ENCODE data around the gene ZNF575.
A peak's percentile ranks its signal among the peaks of the same experiment; 100 is the strongest.

The ZNF575 gene

DNA sequence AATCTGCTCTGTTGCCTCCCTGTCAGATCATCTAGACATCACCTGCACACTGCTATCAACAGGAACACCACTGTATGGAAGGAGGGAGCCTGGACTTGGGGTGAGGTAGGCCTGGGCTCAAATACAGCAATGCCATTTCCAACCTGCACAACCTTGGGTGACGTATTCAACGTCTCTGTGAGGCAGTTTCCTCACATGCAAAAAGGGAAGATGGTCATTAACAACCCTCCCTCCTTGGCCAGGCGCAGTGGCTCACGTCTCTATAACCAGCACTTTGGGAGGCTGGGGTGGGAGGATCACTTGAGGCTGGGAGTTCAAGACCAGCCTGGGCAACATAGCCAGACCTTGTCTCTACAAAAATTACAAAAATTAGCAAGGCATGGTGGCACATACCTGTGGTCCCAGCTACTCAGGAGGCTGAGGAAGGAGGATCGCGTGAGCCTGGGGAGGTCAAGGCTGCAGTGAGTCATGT lies 29.3 kb downstream of the ZNF575 start:
- ChIA-PET POLR2A (no interaction called here), CTCF (interaction anchor here (0.6 to 1.7 kb wide), 4 partner anchors 32 to 115 kb away, joined by 3 to 9 read pairs (median 4); no protein-coding TSS in a partner anchor)
- Histone ChIP-seq H3K4me1 (ENCODE audit: control insufficient read depth, insufficient read depth, low read length) (peaks cover 2% of the 10 kb centered on the region; the same call in 1 of the 2 replicates), H3K36me3 (ENCODE audit: control insufficient read depth in 2 of 2, insufficient read depth in 1 of 2, low read length in 2 of 2) (peaks cover 49 to 88% of the 10 kb centered on the region in 2 experiments), H3K4me3 (ENCODE audit: low read depth, low read length) (no peak overlapping the region), H3K27ac (ENCODE audit: extremely low read depth, low read depth, low read length) (0 out of 2 replicates have a peak overlapping the region, but pooled peaks have one; percentile 4), H3K9me3 (ENCODE audit: control insufficient read depth, insufficient read depth, low read depth, low read length) (no peaks in the 10 kb centered on the region; the same call in 1 of the 2 replicates)
- TF ChIP-seq ZSCAN30 (tag by site-specific recombination; IDR thresholded peaks at IDR 0.05) (no peak), GLIS1 (tag by site-specific recombination; IDR thresholded peaks at IDR 0.05) (no peak), ZNF138 (tag by site-specific recombination; IDR thresholded peaks at IDR 0.05; ENCODE audit: borderline replicate concordance) (no peak), ZNF701 (tag by site-specific recombination; IDR thresholded peaks at IDR 0.05) (no peak)
- TF ChIP-seq, protein P1, sequence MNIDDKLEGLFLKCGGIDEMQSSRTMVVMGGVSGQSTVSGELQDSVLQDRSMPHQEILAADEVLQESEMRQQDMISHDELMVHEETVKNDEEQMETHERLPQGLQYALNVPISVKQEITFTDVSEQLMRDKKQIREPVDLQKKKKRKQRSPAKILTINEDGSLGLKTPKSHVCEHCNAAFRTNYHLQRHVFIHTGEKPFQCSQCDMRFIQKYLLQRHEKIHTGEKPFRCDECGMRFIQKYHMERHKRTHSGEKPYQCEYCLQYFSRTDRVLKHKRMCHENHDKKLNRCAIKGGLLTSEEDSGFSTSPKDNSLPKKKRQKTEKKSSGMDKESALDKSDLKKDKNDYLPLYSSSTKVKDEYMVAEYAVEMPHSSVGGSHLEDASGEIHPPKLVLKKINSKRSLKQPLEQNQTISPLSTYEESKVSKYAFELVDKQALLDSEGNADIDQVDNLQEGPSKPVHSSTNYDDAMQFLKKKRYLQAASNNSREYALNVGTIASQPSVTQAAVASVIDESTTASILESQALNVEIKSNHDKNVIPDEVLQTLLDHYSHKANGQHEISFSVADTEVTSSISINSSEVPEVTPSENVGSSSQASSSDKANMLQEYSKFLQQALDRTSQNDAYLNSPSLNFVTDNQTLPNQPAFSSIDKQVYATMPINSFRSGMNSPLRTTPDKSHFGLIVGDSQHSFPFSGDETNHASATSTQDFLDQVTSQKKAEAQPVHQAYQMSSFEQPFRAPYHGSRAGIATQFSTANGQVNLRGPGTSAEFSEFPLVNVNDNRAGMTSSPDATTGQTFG (tag by site-specific recombination; IDR thresholded peaks at IDR 0.05; ENCODE audit: borderline replicate concordance), result peak; percentile 37; the same call in 1 of the 2 replicates

GRCh38 chr19:43562698-43563241 lies 29.8 kb downstream of the ZNF575 start:
- no peaks in the 10 kb centered on the region; the same call in 1 of the 2 replicates for H3K9me3 ChIP-seq (ENCODE audit: control insufficient read depth, insufficient read depth, low read depth, low read length)
- H3K4me3 ChIP-seq (ENCODE audit: low read depth, low read length), result no peak overlapping the region
- peaks cover 2% of the 10 kb centered on the region; the same call in 1 of the 2 replicates for H3K4me1 ChIP-seq (ENCODE audit: control insufficient read depth, insufficient read depth, low read length)
- TF ChIP-seq ZNF157 (tag by site-specific recombination; IDR thresholded peaks at IDR 0.05), result no peak
- TF ChIP-seq ZBTB26 (tag by site-specific recombination; optimal IDR thresholded peaks at IDR 0.05), result peak; percentile 4
- no peak for TF ChIP-seq ZNF311 (tag by site-specific recombination; IDR thresholded peaks at IDR 0.05; ENCODE audit: borderline replicate concordance)
- no peak for TF ChIP-seq ZNF530 (tag by site-specific recombination; IDR thresholded peaks at IDR 0.05; ENCODE audit: low read depth)
- no peak for TF ChIP-seq GLIS2 (tag by site-specific recombination; IDR thresholded peaks at IDR 0.05)
- peak; percentile 56 for TF ChIP-seq SP7 (tag by site-specific recombination; IDR thresholded peaks at IDR 0.05)
- TF ChIP-seq GLIS1 (tag by site-specific recombination; IDR thresholded peaks at IDR 0.05), result peak; percentile 26; the same call in 1 of the 2 replicates
- no peak for TF ChIP-seq EGR2 (tag by site-specific recombination; IDR thresholded peaks at IDR 0.05; ENCODE audit: low read depth)
- peak; percentile 63 for TF ChIP-seq ZIC2 (tag by site-specific recombination; IDR thresholded peaks at IDR 0.05)
- peak; percentile 89 for TF ChIP-seq ZNF600 (tag by site-specific recombination; IDR thresholded peaks at IDR 0.05)
- TF ChIP-seq, protein P2, sequence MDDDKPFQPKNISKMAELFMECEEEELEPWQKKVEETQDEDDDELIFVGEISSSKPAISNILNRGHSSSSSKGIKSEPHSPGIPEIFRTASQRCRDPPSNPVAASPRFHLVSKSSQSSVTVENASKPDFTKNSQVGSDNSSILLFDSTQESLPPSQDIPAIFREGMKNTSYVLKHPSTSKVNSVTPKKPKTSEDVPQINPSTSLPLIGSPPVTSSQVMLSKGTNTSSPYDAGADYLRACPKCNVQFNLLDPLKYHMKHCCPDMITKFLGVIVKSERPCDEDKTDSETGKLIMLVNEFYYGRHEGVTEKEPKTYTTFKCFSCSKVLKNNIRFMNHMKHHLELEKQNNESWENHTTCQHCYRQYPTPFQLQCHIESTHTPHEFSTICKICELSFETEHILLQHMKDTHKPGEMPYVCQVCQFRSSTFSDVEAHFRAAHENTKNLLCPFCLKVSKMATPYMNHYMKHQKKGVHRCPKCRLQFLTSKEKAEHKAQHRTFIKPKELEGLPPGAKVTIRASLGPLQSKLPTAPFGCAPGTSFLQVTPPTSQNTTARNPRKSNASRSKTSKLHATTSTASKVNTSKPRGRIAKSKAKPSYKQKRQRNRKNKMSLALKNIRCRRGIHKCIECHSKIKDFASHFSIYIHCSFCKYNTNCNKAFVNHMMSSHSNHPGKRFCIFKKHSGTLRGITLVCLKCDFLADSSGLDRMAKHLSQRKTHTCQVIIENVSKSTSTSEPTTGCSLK (tag by site-specific recombination; IDR thresholded peaks at IDR 0.05), result no peak
- 0 out of 2 replicates have a peak, but pooled peaks have one; percentile 18 for TF ChIP-seq ZBTB17 (tag by site-specific recombination; IDR thresholded peaks at IDR 0.05)
- TF ChIP-seq OVOL3 (tag by site-specific recombination; IDR thresholded peaks at IDR 0.05), result no peak
- no peak for TF ChIP-seq ZNF292 (tag by site-specific recombination; IDR thresholded peaks at IDR 0.05; ENCODE audit: borderline replicate concordance, low read depth)
- TF ChIP-seq ZNF529 (tag by site-specific recombination; IDR thresholded peaks at IDR 0.05; ENCODE audit: insufficient replicate concordance), result no peak
- TF ChIP-seq FEZF1 (tag by site-specific recombination; IDR thresholded peaks at IDR 0.05), result 0 out of 2 replicates have a peak, but pooled peaks have one; percentile 16
- peak; percentile 43; the same call in 1 of the 2 replicates for TF ChIP-seq ZFHX2 (tag by site-specific recombination; conservative IDR thresholded peaks at IDR 0.05)
- TF ChIP-seq PRDM1 (tag by site-specific recombination; IDR thresholded peaks at IDR 0.05), result no peak
- CTCF ChIA-PET, result interaction anchor here (0.6 to 12.5 kb wide), 3 partner anchors 7 to 116 kb away, joined by 3 to 167 read pairs (median 3); no protein-coding TSS in a partner anchor
- H3K27ac ChIP-seq (ENCODE audit: extremely low read depth, low read depth, low read length), result 0 out of 2 replicates have a peak overlapping the region, but pooled peaks have one; percentile 9
- peaks cover 46 to 86% of the 10 kb centered on the region in 2 experiments for H3K36me3 ChIP-seq (ENCODE audit: control insufficient read depth in 2 of 2, insufficient read depth in 1 of 2, low read length in 2 of 2)
- POLR2A ChIA-PET, result interaction anchor here (1.0 kb wide), 1 partner anchor 13 kb away, joined by 4 read pairs; the partner anchor contains the start of genes PINLYP and XRCC1

All from HEK293 (cell line).